ACC112 (cell line): Measurements from ENCODE around the gene COG7.
"Not testable (repeated sequence)": the region's sequence is repeated elsewhere in the genome, so short reads cannot be mapped to it uniquely, and the experiment has no call there.

ENCODE experiments used
- H2AFZ ChIP-seq: fragments of 200-600 bp; sonication (generic); one replicate; pipeline ENCODE4 v1.6.0; 2017; ENCODE audit warnings: antibody characterized with exemption, low read length; ENCODE audit not compliant: unreplicated experiment
- H3K27ac ChIP-seq: fragments of 200-600 bp; sonication (generic); 2 replicates; pipeline ENCODE4 v1.5.1; 2014; ENCODE audit warnings: low read depth, mild to moderate bottlenecking, antibody characterized with exemption, low read length, moderate library complexity
- H3K27me3 ChIP-seq: fragments of 200-600 bp; sonication (generic); 2 replicates; pipeline ENCODE4 v1.6.1; 2014; ENCODE audit warnings: mild to moderate bottlenecking, antibody characterized with exemption, low read length, moderate library complexity, mixed read lengths; ENCODE audit not compliant: insufficient read depth
- H3K36me3 ChIP-seq: fragments of 200-600 bp; sonication (generic); 2 replicates; pipeline ENCODE4 v1.6.1; 2016; ENCODE audit warnings: mild to moderate bottlenecking, antibody characterized with exemption, low read length, moderate library complexity, mixed read lengths; ENCODE audit not compliant: insufficient read depth
- H3K4me1 ChIP-seq: fragments of 200-600 bp; sonication (generic); one replicate; pipeline ENCODE4 v1.6.1; 2016; ENCODE audit warnings: low read length, mixed read lengths; ENCODE audit not compliant: insufficient read depth, unreplicated experiment, control insufficient read depth
- H3K4me3 ChIP-seq: fragments of 200-600 bp; sonication (generic); 2 replicates; pipeline ENCODE4 v1.5.1; 2014; ENCODE audit warnings: mild to moderate bottlenecking, low read depth, low read length
- H3K79me2 ChIP-seq: fragments of 200-600 bp; sonication (generic); one replicate; pipeline ENCODE4 v1.6.0; 2016; ENCODE audit warnings: low read length; ENCODE audit not compliant: control insufficient read depth, unreplicated experiment, insufficient read depth

Gene COG7

DNA sequence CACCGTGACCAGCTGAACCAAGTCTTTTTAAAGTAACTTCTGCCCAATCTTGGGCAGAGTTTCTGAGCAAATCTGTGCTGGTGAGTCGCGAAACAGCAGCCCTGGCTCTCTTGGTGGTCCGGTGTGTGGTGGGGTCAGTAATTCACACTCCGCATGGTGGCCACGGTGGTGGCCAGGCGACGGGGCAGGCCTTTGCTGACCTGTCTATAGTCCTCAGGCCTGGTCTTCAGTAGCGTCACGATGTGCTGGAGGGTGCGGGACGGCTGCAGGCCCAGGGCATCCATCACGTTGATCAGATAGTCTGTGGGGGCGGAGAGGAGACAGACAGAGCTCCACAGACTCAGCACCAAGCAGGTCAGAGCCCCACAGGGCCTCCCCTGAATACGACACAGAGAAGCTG is 64.2 kb downstream of the COG7 start:
- Histone ChIP-seq H3K4me3 (no peak overlapping the region), H3K36me3 (peaks cover 5% of the 10 kb centered on the region; the same call in 1 of the 2 replicates), H3K27me3 (no peaks in the 10 kb centered on the region), H2AFZ (no peak overlapping the region), H3K27ac (no peak overlapping the region), H3K4me1 (no peaks in the 10 kb centered on the region), H3K79me2 (no peaks in the 10 kb centered on the region)

DNA sequence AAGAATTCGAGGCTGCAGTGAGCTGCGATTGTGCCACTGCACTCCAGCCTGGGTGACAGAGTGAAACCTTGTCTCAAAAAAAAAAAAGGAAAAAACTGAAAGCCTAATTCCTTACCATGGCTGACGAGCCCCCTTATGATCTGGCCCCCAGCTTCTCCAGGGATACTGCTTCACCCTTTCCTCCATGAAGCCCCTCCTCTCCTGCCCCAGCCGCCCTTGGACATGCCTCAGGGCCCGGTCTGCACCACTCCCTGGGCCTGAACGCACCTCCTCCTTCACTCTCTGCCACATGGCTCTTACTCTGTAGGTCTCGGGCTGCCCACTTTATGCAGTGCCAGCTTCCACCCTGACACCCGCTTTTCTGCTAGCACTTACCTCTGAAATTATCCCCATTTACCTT is 65.3 kb downstream of the COG7 start:
- Histone ChIP-seq H2AFZ (no peak overlapping the region), H3K27me3 (no peaks in the 10 kb centered on the region), H3K4me1 (no peaks in the 10 kb centered on the region), H3K27ac (no peak overlapping the region), H3K36me3 (peaks cover 2% of the 10 kb centered on the region; the same call in 1 of the 2 replicates), H3K4me3 (no peak overlapping the region), H3K79me2 (no peaks in the 10 kb centered on the region)

DNA sequence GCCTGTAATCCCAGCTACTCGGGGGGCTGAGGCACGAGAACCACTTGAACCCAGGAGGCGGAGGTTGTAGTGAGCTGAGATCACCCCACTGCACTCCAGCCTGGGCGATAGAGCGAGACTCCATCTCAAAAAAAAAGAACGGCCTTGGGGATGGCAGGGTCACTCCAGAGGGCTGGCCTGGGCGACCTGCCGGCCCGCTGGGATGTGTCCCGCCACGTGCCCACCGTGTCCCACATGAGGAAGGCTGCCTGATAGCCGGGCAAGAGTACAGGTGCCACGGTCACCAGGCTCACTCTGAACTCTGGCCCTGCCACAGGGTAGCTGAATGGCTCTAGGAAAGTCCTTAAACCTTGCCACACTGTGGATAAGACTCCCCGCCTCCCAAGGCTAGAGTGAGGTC is 67.5 kb downstream of the COG7 start:
- peaks cover 2% of the 10 kb centered on the region; the same call in 1 of the 2 replicates for H3K36me3 ChIP-seq
- H3K4me3 ChIP-seq, result no peak overlapping the region
- no peaks in the 10 kb centered on the region for H3K27me3 ChIP-seq
- H2AFZ ChIP-seq, result no peak overlapping the region
- no peaks in the 10 kb centered on the region for H3K4me1 ChIP-seq
- H3K27ac ChIP-seq, result no peak overlapping the region
- no peaks in the 10 kb centered on the region for H3K79me2 ChIP-seq

DNA sequence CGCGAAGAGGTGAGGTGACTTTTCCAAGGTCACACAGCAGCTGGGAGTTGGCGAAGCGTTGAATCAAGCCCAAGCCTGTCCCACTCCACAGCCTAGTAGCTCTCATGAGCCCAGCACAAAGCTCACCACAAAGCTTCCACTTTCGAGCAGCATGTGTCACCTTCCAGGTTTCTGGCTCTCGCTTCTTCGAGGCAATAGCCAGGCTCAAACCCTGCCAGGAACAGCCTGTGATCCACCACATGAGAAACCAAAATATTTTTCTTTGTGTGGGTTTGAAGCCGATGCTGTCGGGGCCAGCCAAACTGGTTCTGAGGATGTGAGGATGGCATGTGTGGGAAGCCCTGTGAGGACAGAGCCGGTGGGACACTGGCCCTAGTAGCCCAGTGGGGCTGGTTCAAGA is 68.1 kb downstream of the COG7 start:
- Histone ChIP-seq H3K27me3 (no peaks in the 10 kb centered on the region), H3K4me1 (no peaks in the 10 kb centered on the region), H2AFZ (no peak overlapping the region), H3K36me3 (peaks cover 2% of the 10 kb centered on the region; the same call in 1 of the 2 replicates), H3K79me2 (no peaks in the 10 kb centered on the region), H3K27ac (no peak overlapping the region), H3K4me3 (no peak overlapping the region)

DNA sequence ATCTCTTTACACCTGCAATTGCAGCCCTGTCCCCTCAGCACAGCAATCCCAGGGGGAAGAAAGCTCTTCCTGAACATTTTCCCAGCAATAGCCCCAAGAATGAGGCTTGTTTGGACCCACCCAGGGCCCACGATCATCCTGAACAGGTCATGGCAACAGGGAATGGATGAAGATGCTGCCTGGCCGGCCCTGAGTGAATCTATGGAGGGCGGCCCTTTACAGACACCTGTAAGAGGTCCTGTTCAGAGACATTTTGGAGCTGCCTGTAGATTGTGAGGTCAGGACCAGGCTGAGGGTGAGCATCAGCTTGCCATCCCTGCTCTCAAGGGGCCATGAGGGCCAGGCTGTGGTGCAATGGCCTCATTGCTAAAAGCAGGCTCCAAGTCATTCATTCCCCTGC is 69.1 kb downstream of the COG7 start:
- peaks cover 4% of the 10 kb centered on the region; the same call in 1 of the 2 replicates for H3K27me3 ChIP-seq
- no peak overlapping the region for H2AFZ ChIP-seq
- no peak overlapping the region for H3K27ac ChIP-seq
- H3K36me3 ChIP-seq, result peaks cover 2% of the 10 kb centered on the region; the same call in 1 of the 2 replicates
- no peak overlapping the region for H3K4me3 ChIP-seq
- H3K4me1 ChIP-seq, result no peaks in the 10 kb centered on the region
- H3K79me2 ChIP-seq, result no peaks in the 10 kb centered on the region

DNA sequence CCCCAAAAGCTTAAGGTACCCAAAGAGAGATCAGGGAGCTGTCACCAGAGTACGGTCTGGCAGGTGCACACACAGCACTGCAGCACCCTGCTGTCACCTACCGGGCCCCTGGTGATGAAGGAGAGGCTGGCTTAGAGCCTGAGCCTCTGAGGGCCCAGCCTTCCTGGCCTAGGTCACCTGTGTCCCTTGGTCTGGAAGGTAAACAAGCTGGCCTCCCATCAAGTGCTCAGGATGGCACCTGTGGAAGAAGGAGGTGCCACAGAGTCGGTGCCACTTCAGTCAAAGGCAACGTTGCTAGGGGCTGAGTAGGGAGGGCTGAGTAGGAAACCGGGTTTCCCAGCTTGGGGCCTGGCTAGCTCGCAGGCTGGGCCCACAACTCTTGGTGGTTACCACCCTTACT is 70.7 kb downstream of the COG7 start:
- Histone ChIP-seq H3K4me1 (no peaks in the 10 kb centered on the region), H2AFZ (no peak overlapping the region), H3K79me2 (no peaks in the 10 kb centered on the region), H3K36me3 (no peaks in the 10 kb centered on the region), H3K27me3 (peaks cover 13% of the 10 kb centered on the region; the same call in 1 of the 2 replicates), H3K27ac (no peak overlapping the region), H3K4me3 (no peak overlapping the region)

DNA sequence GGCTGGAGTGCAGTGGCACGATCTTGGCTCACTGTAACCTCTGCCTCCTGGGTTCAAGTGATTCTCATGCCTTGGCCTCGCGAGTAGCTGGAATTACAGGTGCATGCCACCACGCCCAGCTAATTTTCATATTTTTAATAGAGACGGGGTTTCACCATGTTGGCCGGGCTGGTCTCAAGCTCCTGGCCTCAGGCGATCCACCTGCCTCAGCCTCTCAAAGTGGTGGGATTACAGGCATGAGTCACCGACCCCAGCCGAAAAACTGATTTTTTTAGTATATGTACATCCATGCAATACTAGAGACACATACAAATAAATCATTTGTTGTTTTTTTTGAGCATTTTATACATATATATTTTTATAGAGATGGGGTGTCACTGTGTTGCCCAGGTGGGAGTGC is 71.3 kb downstream of the COG7 start:
- H3K79me2 ChIP-seq, H3K4me3 ChIP-seq, H2AFZ ChIP-seq, H3K4me1 ChIP-seq, H3K27ac ChIP-seq, H3K36me3 ChIP-seq: not testable (repeated sequence)
- H3K27me3 ChIP-seq, result peaks cover 13% of the 10 kb centered on the region; the same call in 1 of the 2 replicates

DNA sequence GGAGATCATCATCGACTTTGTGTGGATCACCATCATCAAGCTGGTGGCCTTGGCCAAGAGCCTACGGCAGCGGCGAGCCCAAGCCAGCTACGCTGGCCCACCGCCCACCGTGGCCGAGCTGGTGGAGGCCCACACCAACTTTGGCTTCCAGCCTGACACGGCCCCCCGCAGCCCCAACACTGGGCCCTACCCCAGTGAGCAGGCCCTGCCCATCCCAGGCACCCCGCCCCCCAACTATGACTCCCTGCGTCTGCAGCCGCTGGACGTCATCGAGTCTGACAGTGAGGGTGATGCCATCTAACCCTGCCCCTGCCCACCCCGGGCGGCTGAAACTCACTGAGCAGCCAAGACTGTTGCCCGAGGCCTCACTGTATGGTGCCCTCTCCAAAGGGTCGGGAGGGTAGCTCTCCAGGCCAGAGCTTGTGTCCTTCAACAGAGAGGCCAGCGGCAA is 72.5 kb downstream of the COG7 start:
- no peak overlapping the region for H3K27ac ChIP-seq
- H3K4me3 ChIP-seq, result no peak overlapping the region
- no peaks in the 10 kb centered on the region for H3K36me3 ChIP-seq
- no peaks in the 10 kb centered on the region for H3K79me2 ChIP-seq
- H2AFZ ChIP-seq, result no peak overlapping the region
- H3K4me1 ChIP-seq, result no peaks in the 10 kb centered on the region
- H3K27me3 ChIP-seq, result peaks cover 17% of the 10 kb centered on the region; the same call in 1 of the 2 replicates

DNA sequence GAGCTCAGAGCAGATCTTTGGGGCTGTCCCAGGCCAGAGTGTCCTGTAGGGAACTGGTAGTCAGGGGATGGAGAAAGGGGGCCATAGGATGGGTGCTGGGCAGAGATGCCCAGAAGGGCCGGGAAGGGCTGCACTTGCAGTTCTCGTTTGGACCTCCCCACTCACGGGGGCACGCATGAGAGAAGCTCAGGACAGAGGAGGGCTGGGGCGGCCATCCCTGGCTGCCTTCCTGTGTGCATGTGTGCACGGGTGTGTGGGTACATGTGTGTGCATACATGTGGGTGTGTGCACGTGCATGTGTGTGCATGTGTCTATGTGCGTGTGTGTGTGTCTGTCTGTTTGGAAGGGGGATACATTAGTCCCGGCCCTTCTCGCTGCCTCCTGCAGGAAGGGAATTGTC is 73.3 kb downstream of the COG7 start:
- no peak overlapping the region for H3K27ac ChIP-seq
- H3K79me2 ChIP-seq, result no peaks in the 10 kb centered on the region
- H3K4me1 ChIP-seq, result no peaks in the 10 kb centered on the region
- H2AFZ ChIP-seq, result no peak overlapping the region
- no peak overlapping the region for H3K4me3 ChIP-seq
- no peaks in the 10 kb centered on the region for H3K36me3 ChIP-seq
- H3K27me3 ChIP-seq, result peaks cover 17% of the 10 kb centered on the region; the same call in 1 of the 2 replicates

DNA sequence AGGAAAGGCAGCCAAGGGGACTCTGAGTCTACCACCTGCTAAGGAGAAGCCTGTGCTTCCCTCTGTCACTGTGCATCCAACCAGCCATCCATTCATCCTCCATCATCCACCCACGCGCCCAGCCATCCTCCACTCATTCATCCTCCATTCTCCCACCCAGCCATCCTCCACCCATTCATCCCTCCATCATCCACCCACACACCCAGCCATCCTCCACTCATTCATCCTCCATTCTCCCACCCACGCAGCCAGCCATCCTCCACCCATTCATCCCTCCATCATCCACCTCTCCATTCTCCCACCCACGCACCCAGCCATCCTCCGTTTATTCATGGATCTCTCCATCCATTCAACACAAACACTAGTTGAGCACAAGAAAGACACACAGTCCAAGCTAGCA is 74.1 kb downstream of the COG7 start:
- Histone ChIP-seq H3K27me3 (peaks cover 17% of the 10 kb centered on the region; the same call in 1 of the 2 replicates), H2AFZ (no peak overlapping the region), H3K36me3 (no peaks in the 10 kb centered on the region), H3K27ac (no peak overlapping the region), H3K4me1 (no peaks in the 10 kb centered on the region), H3K79me2 (no peaks in the 10 kb centered on the region), H3K4me3 (no peak overlapping the region)

DNA sequence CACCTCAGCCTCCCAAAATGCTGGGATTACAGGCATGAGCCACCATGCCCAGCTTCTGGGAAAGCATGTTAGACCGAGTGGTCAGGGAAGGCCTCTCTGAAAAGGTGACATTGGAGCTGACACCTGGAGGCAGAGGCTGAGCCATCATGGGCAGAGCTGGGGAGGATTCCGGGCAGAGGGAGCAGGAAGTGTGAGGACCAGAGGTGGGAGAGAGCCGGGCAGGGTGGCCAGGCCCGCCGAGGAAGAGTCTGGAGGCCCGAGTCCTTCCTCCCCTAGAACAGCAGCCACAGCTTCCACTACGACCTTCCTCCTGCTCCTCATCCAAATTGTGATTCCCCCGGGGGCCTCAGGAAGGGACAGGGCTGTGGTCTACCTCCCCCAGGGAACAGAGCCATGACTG is 74.7 kb downstream of the COG7 start:
- H2AFZ ChIP-seq, result no peak overlapping the region
- H3K4me1 ChIP-seq, result no peaks in the 10 kb centered on the region
- H3K27me3 ChIP-seq, result peaks cover 17% of the 10 kb centered on the region; the same call in 1 of the 2 replicates
- H3K4me3 ChIP-seq, result no peak overlapping the region
- no peak overlapping the region for H3K27ac ChIP-seq
- no peaks in the 10 kb centered on the region for H3K36me3 ChIP-seq
- no peaks in the 10 kb centered on the region for H3K79me2 ChIP-seq
